Activated CD8-positive, alpha-beta memory T cell treated with anti-CD3 and anti-CD28 coated beads, Interleukin-2, amount 10 ng/mL, durations not matched to agents 7 days and 5 days (primary cell): Measurements from ENCODE around the gene FAH. TPM values are rescaled to one million over a fixed set of nuclear protein-coding genes. Genes with fewer than 3 reads are reported as not detected.
"Not testable (repeated sequence)": the region's sequence is repeated elsewhere in the genome, so short reads cannot be mapped to it uniquely, and the experiment has no call there.

Source experiments
- ATAC-seq: fragments of 150-1000 bp; cut with Tn5 transposase; one replicate; pipeline ENCODE4 v1.10.0; 2021; ENCODE audit warnings: moderate library complexity
- CTCF ChIA-PET: fragments of 350-600 bp; sonication (Branson Sonifier 250); formaldehyde crosslinking; loops from one replicate; lab custom pipeline; 2021; ENCODE audit warnings: antibody characterized with exemption; lab: Charles Lee
- DNase-seq: peaks from one replicate; pipeline ENCODE4 v3.0.0-alpha.2; 2020
- H3K27ac Mint-ChIP-seq: one replicate; pipeline ENCODE4 v1.8.0; 2021; ENCODE audit warnings: mild to moderate bottlenecking, mixed read lengths
- H3K27me3 Mint-ChIP-seq: one replicate; pipeline ENCODE4 v1.8.0; 2021; ENCODE audit warnings: mixed read lengths
- H3K36me3 Mint-ChIP-seq: one replicate; pipeline ENCODE4 v1.8.0; 2021; ENCODE audit warnings: mild to moderate bottlenecking, mixed read lengths
- H3K4me1 Mint-ChIP-seq: one replicate; pipeline ENCODE4 v1.8.0; 2021; ENCODE audit warnings: mixed read lengths
- H3K4me3 Mint-ChIP-seq: one replicate; pipeline ENCODE4 v1.8.0; 2021; ENCODE audit warnings: mild to moderate bottlenecking, moderate library complexity, mixed read lengths
- H3K9me3 Mint-ChIP-seq: one replicate; pipeline ENCODE4 v1.8.0; 2022; ENCODE audit warnings: low read depth, mixed read lengths
- total RNA-seq, 2 experiments: library from RNA; stranded (reverse); gene quantifications; one replicate each; pipeline ENCODE4 v1.2.3, GENCODE V29; 2021

Gene FAH
- total RNA-seq, 2 experiments from 2014 or later: 69.0 to 71.6 TPM

DNA sequence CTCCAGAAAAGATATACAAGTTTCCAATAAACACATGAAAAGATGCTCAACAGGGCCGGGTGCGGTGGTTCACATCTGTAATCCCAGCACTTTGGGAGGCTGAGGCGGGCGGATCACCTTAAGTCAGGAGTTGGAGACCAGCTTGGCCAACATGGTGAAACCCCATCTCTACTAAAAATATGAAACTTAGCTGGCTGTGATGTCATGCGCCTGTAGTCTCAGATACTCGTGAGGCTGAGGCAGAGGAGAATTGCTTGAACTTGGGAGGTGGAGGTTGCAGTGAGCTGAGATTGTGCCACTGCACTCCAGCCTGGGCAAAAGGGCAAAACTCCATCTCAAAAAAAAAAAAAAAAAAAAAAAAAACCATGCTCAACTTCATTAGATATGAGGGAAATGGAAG, 25.5 kb upstream of the FAH start:
- CTCF ChIA-PET: not testable (repeated sequence)

DNA sequence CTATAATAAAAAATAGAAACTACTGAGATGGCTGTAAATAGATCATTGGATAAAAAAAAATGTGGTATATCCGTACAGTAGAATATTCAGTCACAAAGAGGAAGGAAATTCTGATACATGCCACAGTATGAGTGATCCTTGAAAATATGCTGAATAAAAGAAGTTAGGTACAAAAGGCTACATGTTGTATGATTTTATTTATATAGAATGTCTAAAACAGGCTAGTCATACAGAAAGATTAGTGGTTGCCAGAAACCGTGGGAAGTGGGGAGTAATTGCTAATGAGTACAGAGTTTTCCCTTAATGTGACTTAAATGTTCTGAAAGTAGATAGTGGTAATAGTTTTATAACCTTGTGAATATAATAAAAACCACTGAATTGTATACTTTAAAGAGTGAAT, 24.9 kb upstream of the FAH start:
- H3K27ac Mint-ChIP-seq: no peak overlapping the region
- H3K27me3 Mint-ChIP-seq: no peaks in the 10 kb centered on the region
- H3K36me3 Mint-ChIP-seq: peaks cover 32% of the 10 kb centered on the region
- no peaks in the 10 kb centered on the region for H3K9me3 Mint-ChIP-seq
- H3K4me1 Mint-ChIP-seq: peaks cover 11% of the 10 kb centered on the region
- no peak for ATAC-seq
- no peak overlapping the region for H3K4me3 Mint-ChIP-seq
- no peak for DNase-seq
- CTCF ChIA-PET: no interaction called here

More for the DNA sequence above, 25.5 kb upstream of the FAH start:
- not testable (repeated sequence) for DNase-seq, H3K27ac Mint-ChIP-seq, H3K9me3 Mint-ChIP-seq, ATAC-seq, H3K4me3 Mint-ChIP-seq, H3K27me3 Mint-ChIP-seq
- H3K36me3 Mint-ChIP-seq: peaks cover 31% of the 10 kb centered on the region
- H3K4me1 Mint-ChIP-seq: peaks cover 11% of the 10 kb centered on the region

DNA sequence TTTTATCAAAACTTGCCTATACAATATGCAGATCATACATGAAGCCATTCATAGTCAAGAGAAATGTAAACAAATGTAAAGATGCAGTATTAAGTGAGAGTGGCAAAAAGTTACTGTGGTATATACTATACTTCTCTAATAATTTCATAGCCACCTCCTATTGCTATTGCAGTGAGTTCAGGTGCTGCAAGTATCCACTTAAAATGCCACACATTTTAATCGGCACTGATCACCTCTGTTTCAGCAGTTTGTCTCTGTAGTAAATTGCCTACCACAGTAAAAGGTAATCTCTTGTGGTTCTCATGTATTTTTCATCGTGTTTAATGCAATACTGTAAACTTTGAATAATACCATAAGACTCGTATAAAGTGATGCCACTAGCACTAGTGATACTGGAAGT, 20.4 kb upstream of the FAH start:
- DNase-seq (no peak), ATAC-seq (no peak)
- Mint-ChIP-seq H3K27me3 (no peaks in the 10 kb centered on the region), H3K4me3 (no peak overlapping the region), H3K9me3 (no peaks in the 10 kb centered on the region), H3K27ac (no peak overlapping the region), H3K36me3 (peaks cover 23% of the 10 kb centered on the region), H3K4me1 (peaks cover 2% of the 10 kb centered on the region)
- CTCF ChIA-PET: interaction anchor here (0.7 to 1.7 kb wide), 2 partner anchors 19 to 28 kb away, joined by 3 to 4 read pairs; no protein-coding TSS in a partner anchor

DNA sequence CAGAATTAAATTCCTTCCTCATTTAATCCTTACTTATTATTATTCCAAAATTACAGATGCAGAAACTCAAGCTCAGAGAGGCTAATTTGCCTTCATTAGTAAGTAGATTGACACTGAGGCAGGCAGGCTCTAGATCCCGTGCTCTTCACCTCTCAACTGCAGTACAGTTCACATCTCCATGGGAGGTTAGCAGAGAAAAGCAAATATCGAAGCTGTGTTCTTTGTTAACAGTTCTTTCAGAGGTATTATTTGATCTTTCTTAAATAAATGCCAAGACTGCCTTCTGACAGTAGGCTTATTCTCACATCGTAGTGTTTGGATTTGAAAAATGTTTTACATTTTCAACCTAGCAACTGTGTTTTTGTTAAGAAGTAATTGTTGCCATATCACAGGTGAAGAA, 15.9 kb upstream of the FAH start:
- DNase-seq (no peak), ATAC-seq (no peak)
- Mint-ChIP-seq H3K27me3 (no peaks in the 10 kb centered on the region), H3K4me1 (no peaks in the 10 kb centered on the region), H3K27ac (no peak overlapping the region), H3K36me3 (peaks cover 25% of the 10 kb centered on the region), H3K4me3 (no peak overlapping the region), H3K9me3 (no peaks in the 10 kb centered on the region)
- CTCF ChIA-PET: no interaction called here

DNA sequence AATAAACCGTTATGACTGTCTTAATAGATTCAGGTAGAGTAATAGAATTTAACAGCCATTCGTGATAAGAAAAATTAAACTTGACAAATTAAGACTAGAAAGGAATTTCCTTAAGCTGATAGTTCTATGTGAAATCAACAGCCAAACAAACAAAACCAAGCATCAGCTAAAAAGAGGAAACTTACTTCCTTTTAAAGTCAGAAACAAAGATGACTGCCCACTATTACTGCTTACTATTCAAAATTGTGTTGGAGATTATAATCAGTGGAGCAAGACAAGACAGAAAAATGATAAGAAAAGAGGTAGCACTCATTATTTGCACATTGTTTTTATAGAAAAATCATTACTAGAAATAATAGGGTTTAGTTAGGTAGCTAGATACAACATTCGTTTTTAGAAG, 13.8 kb upstream of the FAH start:
- Mint-ChIP-seq H3K4me1 (no peaks in the 10 kb centered on the region), H3K9me3 (no peaks in the 10 kb centered on the region), H3K27me3 (peaks cover 5% of the 10 kb centered on the region), H3K27ac (no peak overlapping the region), H3K4me3 (no peak overlapping the region), H3K36me3 (peaks cover 20% of the 10 kb centered on the region)
- DNase-seq (no peak), ATAC-seq (no peak)
- CTCF ChIA-PET: no interaction called here

DNA sequence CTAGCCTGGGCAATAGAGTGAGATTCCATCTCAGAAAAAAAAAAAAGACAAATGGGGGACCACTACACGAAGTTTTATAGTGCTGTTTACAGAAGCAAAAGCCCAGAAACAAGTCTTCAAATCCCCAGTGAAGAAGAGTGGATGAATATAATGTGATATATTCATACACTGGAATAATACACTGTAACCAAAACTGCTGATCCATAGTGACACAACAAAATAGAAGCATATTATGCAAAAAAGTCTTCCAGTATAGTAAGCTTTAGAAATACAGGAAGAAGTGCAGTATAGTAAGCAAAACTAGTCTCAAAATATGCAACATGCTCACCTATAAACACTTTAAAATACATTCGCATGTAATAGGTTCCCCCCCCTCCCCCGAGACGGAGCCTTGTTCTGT, 11.9 kb upstream of the FAH start:
- H3K36me3 Mint-ChIP-seq: peaks cover 9% of the 10 kb centered on the region
- H3K4me1 Mint-ChIP-seq: no peaks in the 10 kb centered on the region
- peaks cover 8% of the 10 kb centered on the region for H3K27me3 Mint-ChIP-seq
- H3K9me3 Mint-ChIP-seq: no peaks in the 10 kb centered on the region
- H3K27ac Mint-ChIP-seq: no peak overlapping the region
- no peak for DNase-seq
- CTCF ChIA-PET: interaction anchor here (0.7 kb wide), 1 partner anchor 1136 kb away, joined by 3 read pairs; no protein-coding TSS in a partner anchor
- ATAC-seq: no peak
- no peak overlapping the region for H3K4me3 Mint-ChIP-seq

DNA sequence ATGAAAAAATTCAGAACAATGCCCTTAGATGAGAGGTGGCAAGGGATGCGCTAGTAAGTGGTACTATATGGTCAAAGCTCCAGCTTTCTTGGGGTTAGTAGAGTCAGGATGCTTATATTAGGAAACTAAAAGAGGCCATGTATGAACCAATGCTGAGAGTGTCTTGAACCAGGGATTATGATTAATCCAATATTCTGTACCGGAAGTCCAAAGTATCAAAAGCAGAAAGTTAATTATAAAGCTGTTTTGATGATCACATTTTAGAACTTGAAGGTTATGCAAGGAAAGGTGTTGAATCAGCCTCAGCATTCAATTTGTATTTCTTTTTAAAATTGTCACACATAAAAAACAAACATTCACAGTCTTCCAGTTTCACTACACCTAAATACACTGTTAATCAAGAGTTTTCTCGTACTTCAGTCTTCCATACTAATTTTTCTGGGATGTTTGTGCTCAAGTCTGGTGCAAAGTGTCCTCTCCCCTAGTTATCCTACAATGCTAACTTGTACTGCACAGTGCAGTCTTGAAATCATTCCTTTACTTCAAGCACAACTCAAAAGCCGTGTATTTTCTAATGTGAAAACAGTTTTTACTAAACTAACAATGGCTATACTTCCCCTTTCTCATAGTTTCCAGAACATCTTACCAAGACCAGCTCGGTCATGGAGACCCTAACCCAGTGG, 10.7 kb upstream of the FAH start:
- Mint-ChIP-seq H3K4me3 (no peak overlapping the region), H3K4me1 (no peaks in the 10 kb centered on the region), H3K27me3 (peaks cover 13% of the 10 kb centered on the region), H3K36me3 (peaks cover 9% of the 10 kb centered on the region), H3K27ac (no peak overlapping the region), H3K9me3 (no peaks in the 10 kb centered on the region)
- CTCF ChIA-PET: interaction anchor here (1.2 kb wide), 1 partner anchor 10 kb away, joined by 3 read pairs; no protein-coding TSS in a partner anchor
- DNase-seq (no peak), ATAC-seq (no peak)

DNA sequence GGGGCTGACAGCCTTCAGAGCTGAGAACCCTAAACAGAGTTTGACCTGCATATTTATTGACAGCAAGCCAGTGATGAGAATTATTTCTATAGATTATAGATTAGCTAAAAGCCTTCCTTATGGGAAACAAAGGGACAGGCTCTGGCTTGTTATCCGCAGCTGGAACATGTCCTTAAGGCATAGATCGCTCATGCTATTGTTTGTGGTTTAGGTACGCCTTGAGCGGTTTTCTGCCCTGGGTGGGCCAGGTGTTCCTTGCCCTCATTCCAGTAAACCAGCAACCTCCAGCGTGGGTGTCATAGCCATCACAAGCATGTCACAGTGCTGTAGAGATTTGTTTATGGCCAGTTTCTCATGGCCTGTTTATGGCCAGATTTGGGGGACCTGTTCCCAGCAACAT, 10.2 kb upstream of the FAH start:
- Mint-ChIP-seq H3K27ac (no peak overlapping the region), H3K9me3 (no peaks in the 10 kb centered on the region), H3K4me1 (no peaks in the 10 kb centered on the region), H3K27me3 (peaks cover 13% of the 10 kb centered on the region), H3K4me3 (no peak overlapping the region), H3K36me3 (peaks cover 8% of the 10 kb centered on the region)
- CTCF ChIA-PET: interaction anchor here (1.2 kb wide), 1 partner anchor 9 kb away, joined by 3 read pairs; no protein-coding TSS in a partner anchor
- DNase-seq (no peak), ATAC-seq (no peak)

DNA sequence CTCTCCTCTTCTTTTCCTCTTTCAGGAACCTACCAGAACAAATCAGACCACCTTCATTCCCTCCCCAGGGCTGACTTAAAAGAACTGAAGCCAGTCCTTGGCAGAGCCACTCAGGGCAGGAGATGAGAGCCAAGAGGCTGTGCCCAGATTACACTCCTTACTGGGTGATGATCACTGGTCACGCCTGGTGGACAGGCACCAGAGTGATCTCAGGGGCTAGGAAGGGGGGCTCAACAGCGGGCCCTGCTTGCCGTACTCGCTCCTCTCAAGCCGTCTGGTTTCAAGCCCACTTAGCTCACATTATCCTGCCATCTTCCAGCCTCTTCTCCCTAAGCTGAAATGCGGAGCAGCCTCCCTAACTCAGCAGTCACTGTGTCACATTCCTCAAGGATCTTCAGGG, 1.7 kb upstream of the FAH start:
- CTCF ChIA-PET: interaction anchor here (1.0 to 1.7 kb wide), 2 partner anchors 9 to 18 kb away, joined by 3 to 4 read pairs; no protein-coding TSS in a partner anchor
- ATAC-seq (no peak), DNase-seq (no peak)
- no peak overlapping the region for H3K4me3 Mint-ChIP-seq
- no peak overlapping the region for H3K27ac Mint-ChIP-seq
- peaks cover 30% of the 10 kb centered on the region for H3K4me1 Mint-ChIP-seq
- H3K9me3 Mint-ChIP-seq: no peaks in the 10 kb centered on the region
- peaks cover 11% of the 10 kb centered on the region for H3K36me3 Mint-ChIP-seq
- H3K27me3 Mint-ChIP-seq: peaks cover 6% of the 10 kb centered on the region

DNA sequence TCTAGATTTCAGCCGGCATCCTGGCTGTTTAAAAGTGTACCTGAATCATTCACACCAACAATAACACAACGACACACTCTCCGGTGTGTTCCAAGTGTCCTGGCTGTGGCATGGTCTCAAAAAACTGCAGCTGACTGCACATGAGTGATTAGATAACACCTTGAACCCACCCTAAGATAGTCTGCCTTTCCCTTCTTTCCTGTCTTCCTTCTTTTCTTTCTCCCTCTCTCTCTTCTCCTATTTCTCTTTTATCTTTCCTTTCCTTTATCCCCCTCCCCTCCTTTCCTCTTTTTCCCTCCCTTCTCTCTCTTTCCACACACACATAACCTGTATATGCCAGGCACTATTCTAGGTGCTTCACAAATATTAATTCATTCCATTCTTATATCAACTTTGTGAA, 1.2 kb upstream of the FAH start:
- peaks cover 11% of the 10 kb centered on the region for H3K36me3 Mint-ChIP-seq
- peaks cover 3% of the 10 kb centered on the region for H3K27me3 Mint-ChIP-seq
- H3K27ac Mint-ChIP-seq: no peak overlapping the region
- CTCF ChIA-PET: interaction anchor here (0.7 to 1.7 kb wide), 3 partner anchors 9 to 18 kb away, joined by 3 to 4 read pairs (median 4); no protein-coding TSS in a partner anchor
- peak overlapping the region; percentile 68 for H3K4me3 Mint-ChIP-seq
- no peaks in the 10 kb centered on the region for H3K9me3 Mint-ChIP-seq
- no peak for DNase-seq
- no peak for ATAC-seq
- peaks cover 30% of the 10 kb centered on the region for H3K4me1 Mint-ChIP-seq

DNA sequence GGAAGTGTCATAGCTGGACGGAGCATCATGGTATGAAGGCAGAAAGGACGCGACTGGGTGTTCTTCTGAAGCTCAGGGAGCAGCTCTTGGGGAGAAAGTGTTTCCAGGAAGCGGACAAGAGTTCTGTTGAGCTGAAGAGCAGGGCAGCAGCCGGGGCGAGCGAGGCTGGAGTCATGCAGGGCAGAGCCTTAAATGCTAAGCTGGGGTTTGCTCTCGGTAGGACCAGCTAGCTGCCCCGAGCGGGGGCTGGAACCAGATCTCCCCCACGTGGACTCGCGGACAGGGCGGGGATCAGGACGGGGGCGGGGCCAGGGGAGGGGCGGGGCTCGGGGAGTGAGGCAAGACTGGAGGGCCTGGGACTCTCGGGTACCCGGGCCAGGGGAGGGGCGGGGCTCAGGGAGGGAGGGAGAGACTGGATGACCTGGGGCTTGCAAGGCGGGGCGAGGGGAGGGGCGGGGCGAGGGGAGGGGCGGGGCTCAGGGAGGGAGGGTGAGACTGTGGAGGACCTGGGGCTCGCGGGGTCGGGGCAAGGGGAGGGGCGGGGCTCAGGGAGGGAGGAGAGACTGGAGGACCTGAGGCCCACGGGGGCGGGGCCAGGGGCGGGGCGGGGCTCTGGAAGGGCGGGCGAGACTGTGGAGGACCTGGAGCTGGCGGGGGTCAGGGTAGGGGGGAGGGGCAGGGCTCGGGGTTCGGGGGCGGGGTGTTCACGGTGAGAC, 461 bp upstream of the FAH start:
- no peaks in the 10 kb centered on the region for H3K9me3 Mint-ChIP-seq
- H3K4me3 Mint-ChIP-seq: peak overlapping the region; percentile 87
- H3K36me3 Mint-ChIP-seq: peaks cover 11% of the 10 kb centered on the region
- peaks cover 31% of the 10 kb centered on the region for H3K4me1 Mint-ChIP-seq
- H3K27me3 Mint-ChIP-seq: peaks cover 3% of the 10 kb centered on the region
- peak; percentile 98 for DNase-seq
- CTCF ChIA-PET: interaction anchor here (0.7 to 1.0 kb wide), 2 partner anchors 8 to 10 kb away, joined by 3 to 4 read pairs; no protein-coding TSS in a partner anchor
- peak; percentile 77 for ATAC-seq
- peak overlapping the region; percentile 93 for H3K27ac Mint-ChIP-seq

DNA sequence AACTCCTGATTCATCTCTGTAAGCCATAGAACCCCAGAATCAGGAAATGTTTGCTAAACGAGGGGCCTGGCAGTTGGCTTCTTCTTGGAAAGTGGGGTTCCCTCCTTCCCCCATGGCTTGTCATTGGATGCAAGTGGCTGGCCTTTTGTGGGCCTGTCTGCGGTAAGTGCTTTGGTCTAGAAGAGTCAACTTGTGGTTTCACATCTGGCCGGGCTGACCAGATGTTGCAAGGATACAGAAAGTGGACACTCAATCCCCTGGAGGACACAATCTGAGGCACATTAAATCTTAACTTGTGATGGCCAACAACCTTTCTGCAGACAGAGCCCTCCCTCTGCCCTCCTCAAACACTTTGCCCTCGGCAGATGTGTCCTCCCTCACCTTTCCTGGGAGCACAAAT, 1.1 kb downstream of the FAH start:
- CTCF ChIA-PET: interaction anchor here (1.0 kb wide), 2 partner anchors 20 to 23 kb away, joined by 3 read pairs; no protein-coding TSS in a partner anchor
- no peak for DNase-seq
- H3K4me1 Mint-ChIP-seq: peaks cover 36% of the 10 kb centered on the region
- peaks cover under 1% of the 10 kb centered on the region for H3K27me3 Mint-ChIP-seq
- H3K27ac Mint-ChIP-seq: peak overlapping the region; percentile 93
- peak overlapping the region; percentile 87 for H3K4me3 Mint-ChIP-seq
- peaks cover 15% of the 10 kb centered on the region for H3K36me3 Mint-ChIP-seq
- ATAC-seq: no peak
- H3K9me3 Mint-ChIP-seq: no peaks in the 10 kb centered on the region

DNA sequence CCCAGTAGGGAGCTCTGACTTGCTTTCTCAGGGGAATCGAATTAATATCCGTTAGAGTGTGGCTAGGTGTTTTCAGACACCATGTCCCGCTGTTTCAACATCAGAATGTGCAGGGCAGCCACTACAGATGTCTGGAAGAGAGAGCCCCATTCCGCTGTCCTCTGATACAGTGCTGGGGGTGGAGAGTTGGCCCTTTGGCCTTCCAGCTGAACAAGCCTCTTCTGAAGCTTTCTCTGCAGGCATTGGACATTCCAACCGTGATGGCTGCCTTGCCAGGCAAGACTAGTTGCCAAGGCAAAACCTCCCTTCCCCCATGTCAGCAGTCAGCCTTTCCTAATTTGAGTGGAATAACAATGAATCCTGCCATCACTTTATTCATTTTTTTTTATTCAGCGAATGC, 1.5 kb downstream of the FAH start:
- DNase-seq (no peak), ATAC-seq (no peak)
- CTCF ChIA-PET: interaction anchor here (1.0 kb wide), 1 partner anchor 19 kb away, joined by 3 read pairs; no protein-coding TSS in a partner anchor
- no peaks in the 10 kb centered on the region for H3K9me3 Mint-ChIP-seq
- peak overlapping the region; percentile 87 for H3K4me3 Mint-ChIP-seq
- peaks cover 39% of the 10 kb centered on the region for H3K4me1 Mint-ChIP-seq
- peak overlapping the region; percentile 93 for H3K27ac Mint-ChIP-seq
- no peaks in the 10 kb centered on the region for H3K27me3 Mint-ChIP-seq
- peaks cover 18% of the 10 kb centered on the region for H3K36me3 Mint-ChIP-seq
